HepG2 (cell line): Measurements from ENCODE around the gene TCF25. TPM values are rescaled to one million over a fixed set of nuclear protein-coding genes. Genes with fewer than 3 reads are reported as not detected.

Experiments used
- ELK4 ChIP-seq: sonication (generic); formaldehyde crosslinking; IDR thresholded peaks from 2 replicates; pipeline ENCODE4 v1.9.0; 2021; ENCODE audit warnings: missing genetic modification reagents, borderline replicate concordance
- ESRRA ChIP-seq: sonication (generic); formaldehyde crosslinking; IDR thresholded peaks from 2 replicates; pipeline ENCODE4 v1.5.1; 2020; ENCODE audit warnings: mild to moderate bottlenecking, low read depth, missing genetic modification reagents
- KIAA2018 ChIP-seq: sonication (generic); formaldehyde crosslinking; IDR thresholded peaks from 2 replicates; pipeline ENCODE4 v1.5.0; 2020; ENCODE audit warnings: mild to moderate bottlenecking, missing genetic modification reagents, borderline replicate concordance
- NAIF1 ChIP-seq: sonication (generic); formaldehyde crosslinking; IDR thresholded peaks from 2 replicates; pipeline ENCODE4 v1.5.0; 2020; ENCODE audit warnings: mild to moderate bottlenecking, missing genetic modification reagents, borderline replicate concordance
- NFKBIZ ChIP-seq: IDR thresholded peaks from 2 replicates; pipeline ENCODE4 v1.6.1; 2018; ENCODE audit warnings: missing genetic modification reagents, missing compliant biosample characterization
- RFX5 ChIP-seq: IDR thresholded peaks from 2 replicates; pipeline ENCODE4 v1.6.1; 2011; ENCODE audit warnings: low read depth, low read length, improper control_type of control experiment
- SRF ChIP-seq: IDR thresholded peaks from 2 replicates; pipeline ENCODE4 v1.6.1; 2011; ENCODE audit warnings: mild to moderate bottlenecking, low read depth, low read length, moderate library complexity
- ZC3H13 ChIP-seq: sonication (generic); formaldehyde crosslinking; IDR thresholded peaks from 2 replicates; pipeline ENCODE4 v1.8.1; 2023; ENCODE audit warnings: mild to moderate bottlenecking, missing genetic modification reagents, moderate library complexity
- ZFP62 ChIP-seq: sonication (generic); formaldehyde crosslinking; IDR thresholded peaks from 2 replicates; pipeline ENCODE4 v1.4.0; 2020; ENCODE audit warnings: missing genetic modification reagents
- ZFYVE20 ChIP-seq: sonication (generic); formaldehyde crosslinking; IDR thresholded peaks from 2 replicates; pipeline ENCODE4 v1.8.0; 2023; ENCODE audit warnings: low read depth, mild to moderate bottlenecking, moderate library complexity, missing genetic modification reagents, borderline replicate concordance
- ZNF550 ChIP-seq: sonication (generic); formaldehyde crosslinking; IDR thresholded peaks from 2 replicates; pipeline ENCODE4 v1.4.0; 2020; ENCODE audit warnings: mild to moderate bottlenecking, missing genetic modification reagents, borderline replicate concordance
- ZNF646 ChIP-seq: sonication (generic); formaldehyde crosslinking; IDR thresholded peaks from 2 replicates; pipeline ENCODE4 v1.9.0; 2021; ENCODE audit warnings: mild to moderate bottlenecking, missing genetic modification reagents
- polyA plus RNA-seq, 8 experiments: library from polyadenylated mRNA; depleted of rRNA in 3 of 8; stranded (reverse) in 7 of 8; unstranded in 1 of 8; fragments of >200 nt; fragmentation: Illumina TruSeq in 4 of 8; extraction: Trizol in 4 of 8; gene quantifications; 2 replicates each; pipeline versions ENCODE4 v1.2.1 to v1.2.3, GENCODE V29; 2011 to 2016; ENCODE audit warnings: low read depth in 4 of 8, missing spikeins in 1 of 8, mixed read lengths in 1 of 8; ENCODE audit not compliant: insufficient read depth in 1 of 8
- total RNA-seq, 5 experiments: library from RNA; depleted of rRNA; stranded (reverse); fragments of >200 nt; fragmentation: Illumina TruSeq; extraction: Trizol; gene quantifications; 2 replicates each; pipeline ENCODE4 v1.2.3, GENCODE V29; 2016; ENCODE audit warnings: low read depth in 1 of 5

TCF25 gene
- total and polyA plus RNA-seq, 2 of the 13 experiments (the other 11 are each of a cell fraction or from before 2014, with no cell fraction given): 138 to 206 TPM

- TF ChIP-seq KIAA2018 (CRISPR knock-in tag): no peak
- TF ChIP-seq ZC3H13 (CRISPR knock-in tag): peak; percentile 70; the same call in 1 of the 2 replicates
- peak; percentile 42; the same call in 1 of the 2 replicates for TF ChIP-seq NFKBIZ (CRISPR knock-in tag)
- TF ChIP-seq ZNF550: no peak
- TF ChIP-seq ZFYVE20: no peak
- TF ChIP-seq ZNF646 (CRISPR knock-in tag): 0 out of 2 replicates have a peak, but pooled peaks have one; percentile 49
- peak; percentile 86 for TF ChIP-seq ESRRA (CRISPR knock-in tag)
- 0 out of 2 replicates have a peak, but pooled peaks have one; percentile 52 for TF ChIP-seq ELK4 (CRISPR knock-in tag)
- peak; percentile 59; the same call in 1 of the 2 replicates for TF ChIP-seq NAIF1
- TF ChIP-seq SRF: no peak
- TF ChIP-seq ZFP62: no peak
- peak; percentile 51; the same call in 1 of the 2 replicates for TF ChIP-seq RFX5
These were observed 45.8 kb upstream of the TCF25 start (continued) for GRCh38 chr16:89827383-89828198.
